ENCODE results near the gene PIK3AP1.
"Not testable (repeated sequence)": the region's sequence is repeated elsewhere in the genome, so short reads cannot be mapped to it uniquely, and the experiment has no call there.

PIK3AP1 gene

DNA sequence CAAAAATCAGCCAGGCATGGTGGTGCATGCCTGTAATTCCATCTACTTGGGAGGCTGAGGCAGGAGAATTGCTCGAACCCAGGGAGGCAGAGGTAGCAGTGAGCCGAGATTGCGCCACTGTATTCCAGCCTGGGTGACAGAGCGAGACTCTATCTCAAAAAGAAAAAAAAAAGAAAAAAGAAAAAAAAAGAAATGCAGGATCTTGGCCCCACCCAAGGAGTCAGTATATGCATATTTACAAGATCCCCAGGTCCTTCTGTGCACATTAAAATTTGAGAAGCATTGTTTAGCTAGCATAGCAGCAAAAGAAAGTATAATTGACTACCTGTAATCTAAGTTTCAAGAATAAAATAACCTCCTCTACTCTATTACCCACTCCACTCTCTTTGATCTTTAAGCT is 15.8 kb downstream of the PIK3AP1 start:
- no peak overlapping the region for H3K4me3 ChIP-seq (ENCODE audit: low read depth, low read length)
- TF ChIP-seq, protein P1, sequence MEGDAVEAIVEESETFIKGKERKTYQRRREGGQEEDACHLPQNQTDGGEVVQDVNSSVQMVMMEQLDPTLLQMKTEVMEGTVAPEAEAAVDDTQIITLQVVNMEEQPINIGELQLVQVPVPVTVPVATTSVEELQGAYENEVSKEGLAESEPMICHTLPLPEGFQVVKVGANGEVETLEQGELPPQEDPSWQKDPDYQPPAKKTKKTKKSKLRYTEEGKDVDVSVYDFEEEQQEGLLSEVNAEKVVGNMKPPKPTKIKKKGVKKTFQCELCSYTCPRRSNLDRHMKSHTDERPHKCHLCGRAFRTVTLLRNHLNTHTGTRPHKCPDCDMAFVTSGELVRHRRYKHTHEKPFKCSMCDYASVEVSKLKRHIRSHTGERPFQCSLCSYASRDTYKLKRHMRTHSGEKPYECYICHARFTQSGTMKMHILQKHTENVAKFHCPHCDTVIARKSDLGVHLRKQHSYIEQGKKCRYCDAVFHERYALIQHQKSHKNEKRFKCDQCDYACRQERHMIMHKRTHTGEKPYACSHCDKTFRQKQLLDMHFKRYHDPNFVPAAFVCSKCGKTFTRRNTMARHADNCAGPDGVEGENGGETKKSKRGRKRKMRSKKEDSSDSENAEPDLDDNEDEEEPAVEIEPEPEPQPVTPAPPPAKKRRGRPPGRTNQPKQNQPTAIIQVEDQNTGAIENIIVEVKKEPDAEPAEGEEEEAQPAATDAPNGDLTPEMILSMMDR (IDR thresholded peaks at IDR 0.05; ENCODE audit: low read depth, low read length), result no peak

DNA sequence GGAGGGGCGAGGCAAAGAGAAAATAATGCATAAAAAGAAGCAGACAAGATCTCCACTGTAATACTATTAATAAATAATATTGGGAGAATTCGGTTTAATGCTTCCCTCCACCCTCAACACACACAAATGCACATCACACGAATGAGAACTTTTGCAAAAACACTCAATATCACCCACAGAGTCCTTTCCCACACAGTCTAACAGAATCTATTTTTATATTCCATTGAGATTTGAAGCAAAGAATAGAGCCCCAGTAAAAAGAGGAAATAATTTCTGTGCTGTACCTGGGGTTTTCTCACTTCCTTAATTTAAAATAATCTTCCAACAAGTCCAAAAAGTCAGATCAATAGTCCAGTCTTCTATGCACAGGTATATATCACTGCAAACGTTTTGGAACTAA is 17.0 kb downstream of the PIK3AP1 start:
- no peak overlapping the region for H3K4me3 ChIP-seq (ENCODE audit: low read depth, low read length)
- TF ChIP-seq, protein P1 (IDR thresholded peaks at IDR 0.05; ENCODE audit: low read depth, low read length), result no peak

DNA sequence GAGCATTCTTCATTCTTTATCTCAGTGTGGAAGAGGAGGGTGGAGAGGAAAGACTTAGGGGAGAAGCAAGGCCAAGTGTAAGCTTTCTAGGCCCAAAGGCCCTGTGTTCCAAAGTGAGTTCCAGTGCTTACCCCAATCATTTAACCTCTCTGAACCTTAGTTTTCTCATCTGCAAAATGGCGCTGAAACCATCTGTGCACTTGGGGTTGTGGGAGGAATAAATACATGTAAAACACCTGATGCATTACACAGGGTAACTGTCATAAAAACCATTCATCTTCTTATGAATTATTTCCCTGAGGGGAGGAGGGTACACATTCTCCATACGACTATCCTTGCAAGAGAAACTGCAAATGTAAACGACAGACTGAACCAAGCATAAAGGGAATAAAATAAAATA is 19.0 kb downstream of the PIK3AP1 start:
- no peak overlapping the region for H3K4me3 ChIP-seq (ENCODE audit: low read depth, low read length)

GRCh38 chr10:96700374-96701099 is 19.8 kb downstream of the PIK3AP1 start:
- H3K4me3 ChIP-seq (ENCODE audit: low read depth, low read length), result no peak overlapping the region
- TF ChIP-seq, protein P1 (IDR thresholded peaks at IDR 0.05; ENCODE audit: low read depth, low read length), result no peak

More for the DNA sequence above, 19.0 kb downstream of the PIK3AP1 start:
- TF ChIP-seq, protein P1 (IDR thresholded peaks at IDR 0.05; ENCODE audit: low read depth, low read length), result no peak

DNA sequence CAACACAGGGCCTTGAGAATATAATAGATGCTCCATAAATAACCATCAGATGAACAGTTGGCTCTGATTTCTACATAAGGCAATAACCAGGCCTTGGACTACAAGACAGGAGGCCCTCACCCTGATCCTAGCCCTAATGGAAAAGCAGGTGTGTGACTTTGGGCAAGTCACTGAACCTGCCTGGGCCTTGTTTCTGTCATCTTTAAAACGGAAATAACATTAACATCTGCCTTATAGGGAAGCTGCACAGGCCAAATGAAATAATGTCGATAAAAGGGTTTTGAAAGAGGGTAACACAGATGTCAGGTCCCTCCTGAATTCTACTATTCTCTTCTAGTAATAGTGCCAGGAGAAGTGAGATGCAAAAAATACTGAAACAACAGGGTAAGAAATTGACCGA is 20.7 kb downstream of the PIK3AP1 start:
- TF ChIP-seq, protein P1 (IDR thresholded peaks at IDR 0.05; ENCODE audit: low read depth, low read length), result no peak
- no peak overlapping the region for H3K4me3 ChIP-seq (ENCODE audit: low read depth, low read length)

GRCh38 chr10:96698305-96698704 is 22.0 kb downstream of the PIK3AP1 start:
- H3K4me3 ChIP-seq (ENCODE audit: low read depth, low read length), result not testable (repeated sequence)

GRCh38 chr10:96697438-96697837 is 22.9 kb downstream of the PIK3AP1 start:
- TF ChIP-seq, protein P1 (IDR thresholded peaks at IDR 0.05; ENCODE audit: low read depth, low read length), result no peak
- H3K4me3 ChIP-seq (ENCODE audit: low read depth, low read length), result no peak overlapping the region

All from WI38 (cell line).